Fibroblast of lung (primary cell): Measurements from ENCODE around the gene PARP11. TPM values are rescaled to one million over a fixed set of nuclear protein-coding genes. Genes with fewer than 3 reads are reported as not detected.

Experiments
- DNase-seq, 2 donors: peaks; one replicate each; pipeline versions ENCODE4 v3.0.0 to v3.0.0-alpha.2; 2010; ENCODE audit warnings: low read depth in 2 of 2
- H2AFZ ChIP-seq: 2 replicates; pipeline ENCODE4 v1.5.1; 2012; ENCODE audit warnings: low read length, control low read depth, inconsistent platforms
- H3K27ac ChIP-seq: 2 replicates; pipeline ENCODE4 v1.5.1; 2011; ENCODE audit warnings: low read length, control low read depth; ENCODE audit not compliant: insufficient read depth
- H3K27me3 ChIP-seq: 2 replicates; pipeline ENCODE4 v1.5.1; 2011; ENCODE audit warnings: mild to moderate bottlenecking, low read length; ENCODE audit not compliant: control insufficient read depth, insufficient read depth
- H3K36me3 ChIP-seq: 2 replicates; pipeline ENCODE4 v1.5.1; 2011; ENCODE audit warnings: low read length; ENCODE audit not compliant: control insufficient read depth, insufficient read depth
- H3K4me1 ChIP-seq: 2 replicates; pipeline ENCODE4 v1.5.1; 2011; ENCODE audit warnings: low read length; ENCODE audit not compliant: control insufficient read depth, insufficient read depth; ENCODE audit errors: extremely low read depth
- H3K4me2 ChIP-seq: 2 replicates; pipeline ENCODE4 v1.5.1; 2011; ENCODE audit warnings: low read length, control low read depth; ENCODE audit not compliant: insufficient read depth; ENCODE audit errors: extremely low read depth
- H3K4me3 ChIP-seq, 4 experiments: fragments of 200-600 bp in 1 of 4; sonication (generic) in 1 of 4; replicated peaks in 1 of 4; 2 replicates each; pipeline ENCODE4 v1.5.1; 2011 to 2016; ENCODE audit warnings: low read length in 4 of 4, low read depth in 3 of 4, mild to moderate bottlenecking in 3 of 4, control low read depth in 2 of 4, inconsistent platforms in 1 of 4, mixed read lengths in 1 of 4; ENCODE audit not compliant: insufficient read depth in 1 of 4; ENCODE audit errors: control extremely low read depth in 1 of 4
- H3K79me2 ChIP-seq: 2 replicates; pipeline ENCODE4 v1.5.1; 2012; ENCODE audit warnings: mild to moderate bottlenecking, low read length, inconsistent platforms; ENCODE audit not compliant: control insufficient read depth, insufficient read depth
- H3K9ac ChIP-seq: 2 replicates; pipeline ENCODE4 v1.5.1; 2011; ENCODE audit warnings: mild to moderate bottlenecking, low read length, control low read depth; ENCODE audit not compliant: insufficient read depth
- H3K9me3 ChIP-seq: 2 replicates; pipeline ENCODE4 v1.5.1; 2012; ENCODE audit warnings: low read depth, low read length; ENCODE audit not compliant: control insufficient read depth, insufficient read depth
- H4K20me1 ChIP-seq: 2 replicates; pipeline ENCODE4 v1.5.1; 2011; ENCODE audit warnings: low read length; ENCODE audit not compliant: control insufficient read depth, insufficient read depth; ENCODE audit errors: extremely low read depth
- EZH2 ChIP-seq: IDR thresholded peaks from 2 replicates; pipeline ENCODE4 v1.5.1; 2012; ENCODE audit warnings: low read length, control low read depth, mild to moderate bottlenecking; ENCODE audit errors: missing control alignments
- polyA plus RNA-seq, 2 donors: library from polyadenylated mRNA; depleted of rRNA in 1 of 2; stranded (reverse) in 1 of 2; unstranded in 1 of 2; fragments of >200 nt; gene quantifications; 2 replicates each; pipeline ENCODE4 v1.2.1, GENCODE V29; 2011 to 2012; ENCODE audit warnings: missing spikeins in 1 of 2
- total RNA-seq: library from RNA; depleted of rRNA; stranded (reverse); fragments of >200 nt; gene quantifications from 2 replicates; pipeline ENCODE4 v1.2.1, GENCODE V29; 2014
- TF ChIP-seq, protein P1 (sequence below), 2 donors: IDR thresholded peaks in 1 of 2; conservative IDR thresholded peaks in 1 of 2; 1 replicate in 1 of 2; 2 replicates in 1 of 2; pipeline ENCODE4 v1.5.1; 2011 to 2012; ENCODE audit warnings: low read length in 2 of 2, control low read depth in 1 of 2, inconsistent platforms in 1 of 2, low read depth in 1 of 2, mild to moderate bottlenecking in 1 of 2

The PARP11 gene
- total and polyA plus RNA-seq, 2 donors (not counting 1 experiment from before 2014, with no cell fraction given) = 6.6 to 8.9 TPM

DNA sequence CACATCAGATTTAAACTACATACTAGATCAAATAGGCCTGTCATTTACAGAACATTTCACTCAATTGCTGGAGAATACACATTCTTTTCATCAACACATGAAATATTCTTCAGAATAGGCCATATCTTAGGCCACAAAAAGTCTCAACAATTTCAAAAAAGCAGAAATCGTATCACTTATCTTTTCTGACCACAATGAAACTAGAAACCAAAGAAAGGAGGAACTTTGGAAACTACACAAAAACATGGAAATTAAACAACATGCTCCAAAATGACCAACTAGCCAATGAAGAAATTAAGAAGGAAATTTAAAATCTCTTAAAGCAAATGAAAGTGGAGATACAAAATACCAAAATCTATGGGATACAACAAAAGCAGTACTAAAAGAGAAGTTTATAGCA is 35.1 kb downstream of the PARP11 start:
- Histone ChIP-seq H3K36me3 (no peaks in the 10 kb centered on the region), H3K4me1 (no peaks in the 10 kb centered on the region), H4K20me1 (no peaks in the 10 kb centered on the region), H3K9me3 (no peaks in the 10 kb centered on the region), H3K9ac (no peak overlapping the region), H3K4me2 (no peak overlapping the region), H3K27me3 (no peaks in the 10 kb centered on the region), H3K79me2 (no peaks in the 10 kb centered on the region), H2AFZ (no peak overlapping the region), H3K27ac (no peak overlapping the region), H3K4me3 (no peak overlapping the region)
- no peak for TF ChIP-seq EZH2
- TF ChIP-seq, protein P1, sequence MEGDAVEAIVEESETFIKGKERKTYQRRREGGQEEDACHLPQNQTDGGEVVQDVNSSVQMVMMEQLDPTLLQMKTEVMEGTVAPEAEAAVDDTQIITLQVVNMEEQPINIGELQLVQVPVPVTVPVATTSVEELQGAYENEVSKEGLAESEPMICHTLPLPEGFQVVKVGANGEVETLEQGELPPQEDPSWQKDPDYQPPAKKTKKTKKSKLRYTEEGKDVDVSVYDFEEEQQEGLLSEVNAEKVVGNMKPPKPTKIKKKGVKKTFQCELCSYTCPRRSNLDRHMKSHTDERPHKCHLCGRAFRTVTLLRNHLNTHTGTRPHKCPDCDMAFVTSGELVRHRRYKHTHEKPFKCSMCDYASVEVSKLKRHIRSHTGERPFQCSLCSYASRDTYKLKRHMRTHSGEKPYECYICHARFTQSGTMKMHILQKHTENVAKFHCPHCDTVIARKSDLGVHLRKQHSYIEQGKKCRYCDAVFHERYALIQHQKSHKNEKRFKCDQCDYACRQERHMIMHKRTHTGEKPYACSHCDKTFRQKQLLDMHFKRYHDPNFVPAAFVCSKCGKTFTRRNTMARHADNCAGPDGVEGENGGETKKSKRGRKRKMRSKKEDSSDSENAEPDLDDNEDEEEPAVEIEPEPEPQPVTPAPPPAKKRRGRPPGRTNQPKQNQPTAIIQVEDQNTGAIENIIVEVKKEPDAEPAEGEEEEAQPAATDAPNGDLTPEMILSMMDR (conservative IDR thresholded peaks at IDR 0.05 in 1 of 2, IDR thresholded peaks at IDR 0.05 in 1 of 2; ENCODE audit: low read depth in 1 of 2, low read length in 2 of 2) = no peak
- no peak for DNase-seq

GRCh38 chr12:3837049-3837448 is 36.1 kb downstream of the PARP11 start:
- Histone ChIP-seq H2AFZ (no peak overlapping the region), H3K27me3 (no peaks in the 10 kb centered on the region), H3K9ac (no peak overlapping the region), H4K20me1 (no peaks in the 10 kb centered on the region), H3K4me2 (no peak overlapping the region), H3K27ac (no peak overlapping the region), H3K9me3 (no peaks in the 10 kb centered on the region), H3K4me1 (no peaks in the 10 kb centered on the region), H3K79me2 (no peaks in the 10 kb centered on the region), H3K4me3 (no peak overlapping the region), H3K36me3 (no peaks in the 10 kb centered on the region)
- no peak for DNase-seq
- TF ChIP-seq, protein P1 (conservative IDR thresholded peaks at IDR 0.05 in 1 of 2, IDR thresholded peaks at IDR 0.05 in 1 of 2; ENCODE audit: low read depth in 1 of 2, low read length in 2 of 2) = no peak
- no peak for TF ChIP-seq EZH2

DNA sequence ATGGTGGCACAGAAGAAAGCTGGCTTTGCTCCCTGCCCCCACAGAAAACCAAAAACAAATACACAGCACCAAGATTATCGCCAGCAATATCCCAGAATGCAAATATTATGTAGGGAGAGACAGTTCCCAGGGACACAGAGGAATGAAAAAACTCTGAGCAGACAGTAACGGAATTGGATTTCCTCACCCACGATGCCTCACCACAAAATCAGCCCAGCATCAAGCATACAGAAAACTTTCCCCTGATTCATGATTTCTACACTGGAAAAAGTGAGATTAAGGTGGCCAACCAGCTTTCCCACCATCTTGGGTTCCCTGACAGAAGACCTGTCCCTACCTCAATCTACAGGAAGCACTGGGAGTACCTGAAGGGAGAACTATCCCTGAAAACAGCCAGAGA is 36.6 kb downstream of the PARP11 start:
- H3K27ac ChIP-seq = no peak overlapping the region
- H3K4me1 ChIP-seq = no peaks in the 10 kb centered on the region
- no peaks in the 10 kb centered on the region for H3K9me3 ChIP-seq
- H3K36me3 ChIP-seq = no peaks in the 10 kb centered on the region
- H3K4me2 ChIP-seq = no peak overlapping the region
- no peak overlapping the region for H3K9ac ChIP-seq
- DNase-seq = no peak
- no peak overlapping the region for H2AFZ ChIP-seq
- TF ChIP-seq, protein P1 (conservative IDR thresholded peaks at IDR 0.05 in 1 of 2, IDR thresholded peaks at IDR 0.05 in 1 of 2; ENCODE audit: low read depth in 1 of 2, low read length in 2 of 2) = no peak
- no peak for TF ChIP-seq EZH2
- H3K27me3 ChIP-seq = no peaks in the 10 kb centered on the region
- H3K4me3 ChIP-seq = no peak overlapping the region
- no peaks in the 10 kb centered on the region for H4K20me1 ChIP-seq
- no peaks in the 10 kb centered on the region for H3K79me2 ChIP-seq
